ELR (cell line): Measurements from ENCODE around the gene CCDC188.

Experiments
- DNase-seq: peaks from one replicate; pipeline ENCODE4 v3.0.0-alpha.2; 2015; ENCODE audit warnings: low read depth

Gene CCDC188

DNA sequence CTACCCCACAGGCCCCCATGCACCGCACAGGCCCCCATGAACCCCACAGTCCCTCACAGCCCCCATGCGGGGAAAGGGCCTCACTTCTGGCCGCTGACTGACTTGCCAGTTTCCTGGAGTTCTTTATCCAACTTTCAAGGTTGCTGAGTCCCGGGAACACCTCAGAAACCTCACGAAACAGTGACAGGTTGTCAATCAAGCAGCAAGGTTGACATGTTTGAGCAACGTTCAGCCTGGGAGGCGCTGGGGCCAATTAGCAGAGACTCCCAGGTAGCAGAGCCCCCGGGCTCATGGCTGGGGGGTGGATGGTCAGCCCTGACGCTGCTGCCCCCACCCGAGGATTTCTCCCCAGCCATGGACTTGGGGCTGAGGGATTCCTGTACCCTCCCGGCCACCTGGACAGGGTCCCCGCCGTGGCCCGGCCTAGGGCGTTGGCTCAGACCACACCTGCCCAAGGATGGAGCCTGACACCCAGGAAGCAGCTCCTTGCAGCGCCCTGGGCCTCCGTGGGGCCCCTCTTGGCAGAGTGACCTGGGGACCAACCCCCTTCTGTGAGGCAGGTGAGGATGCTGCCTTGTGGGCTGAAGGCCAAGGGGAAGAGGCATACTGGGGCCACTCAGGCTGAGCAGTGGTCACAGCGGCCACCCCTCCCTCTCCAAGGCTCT is 33.8 kb upstream of the CCDC188 start:
- no peak for DNase-seq

DNA sequence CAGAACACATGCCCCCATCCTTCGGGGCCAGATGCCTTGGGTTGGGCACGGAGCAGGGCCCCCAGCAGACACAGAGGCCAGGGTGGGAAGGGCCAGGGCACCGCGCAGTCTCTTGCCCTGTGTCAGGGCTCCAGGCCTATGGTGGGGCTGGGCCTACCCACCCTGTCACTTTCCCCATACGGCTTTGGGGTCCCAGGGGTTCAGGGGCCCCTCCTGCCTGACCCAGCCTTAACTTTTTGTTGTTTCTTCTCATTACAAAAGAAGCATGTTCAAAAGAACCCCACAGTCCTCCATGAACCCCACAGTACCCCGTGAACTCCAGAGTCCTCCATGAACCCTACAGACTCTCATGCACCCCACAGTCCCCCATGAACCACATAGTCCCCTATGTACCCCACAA is 33.0 kb upstream of the CCDC188 start:
- DNase-seq = no peak

DNA sequence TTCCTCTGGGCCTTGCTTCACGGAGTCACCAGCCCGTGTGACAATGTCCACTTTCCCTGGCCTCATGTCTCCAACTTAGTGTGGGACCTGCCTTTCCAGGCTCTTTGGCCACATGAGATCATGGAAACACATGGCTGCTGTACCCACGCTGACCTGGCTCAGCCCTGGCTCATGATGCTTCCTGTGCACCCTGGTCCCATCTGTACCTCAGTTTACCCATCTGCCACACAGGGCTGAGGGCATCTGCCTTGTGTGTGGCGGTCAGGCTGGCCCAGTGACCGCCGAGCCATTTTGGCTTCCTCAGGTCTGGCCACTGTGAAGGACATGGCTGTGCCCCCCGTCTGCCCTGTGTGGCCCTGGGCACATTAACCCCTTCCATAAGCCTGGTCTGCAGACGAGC is 32.2 kb upstream of the CCDC188 start:
- DNase-seq = no peak

DNA sequence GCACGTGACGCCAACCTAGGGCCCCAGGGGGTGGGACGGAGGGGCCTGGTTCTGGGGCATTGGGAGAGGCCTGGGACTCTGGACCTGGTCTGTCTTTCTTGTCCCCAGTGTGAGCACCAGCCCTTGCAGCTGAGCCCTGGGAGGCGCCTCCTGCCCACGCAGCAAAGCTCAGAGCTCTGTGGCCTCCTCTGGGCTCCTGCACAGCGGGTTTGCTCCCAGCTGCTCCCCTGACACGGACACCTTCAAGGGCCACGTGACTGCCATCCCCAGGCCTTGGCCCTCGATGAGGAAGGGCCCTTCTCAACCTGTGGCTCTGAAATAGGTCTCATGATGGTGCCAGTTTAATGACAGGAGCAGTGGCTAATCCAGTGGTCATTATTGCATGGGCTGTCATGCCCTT is 31.5 kb upstream of the CCDC188 start:
- DNase-seq = no peak

DNA sequence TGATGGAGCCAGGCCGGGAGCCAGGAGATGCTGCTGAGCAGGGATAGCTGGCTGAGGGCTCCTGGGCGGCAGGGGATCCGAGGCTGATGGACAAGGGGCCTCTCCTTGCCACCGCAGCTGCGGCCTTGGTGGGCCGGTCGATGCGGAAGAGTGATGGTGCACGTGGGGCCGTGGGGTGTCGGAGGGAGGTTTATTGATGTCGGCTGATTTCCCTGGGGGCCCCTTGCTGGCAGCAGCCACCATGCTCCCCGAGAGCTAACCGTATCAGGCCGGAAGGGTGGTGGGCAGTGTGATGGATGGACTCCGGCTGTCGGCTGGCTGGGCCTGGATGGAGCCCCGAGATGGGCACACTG is 31.0 kb upstream of the CCDC188 start:
- DNase-seq = no peak

DNA sequence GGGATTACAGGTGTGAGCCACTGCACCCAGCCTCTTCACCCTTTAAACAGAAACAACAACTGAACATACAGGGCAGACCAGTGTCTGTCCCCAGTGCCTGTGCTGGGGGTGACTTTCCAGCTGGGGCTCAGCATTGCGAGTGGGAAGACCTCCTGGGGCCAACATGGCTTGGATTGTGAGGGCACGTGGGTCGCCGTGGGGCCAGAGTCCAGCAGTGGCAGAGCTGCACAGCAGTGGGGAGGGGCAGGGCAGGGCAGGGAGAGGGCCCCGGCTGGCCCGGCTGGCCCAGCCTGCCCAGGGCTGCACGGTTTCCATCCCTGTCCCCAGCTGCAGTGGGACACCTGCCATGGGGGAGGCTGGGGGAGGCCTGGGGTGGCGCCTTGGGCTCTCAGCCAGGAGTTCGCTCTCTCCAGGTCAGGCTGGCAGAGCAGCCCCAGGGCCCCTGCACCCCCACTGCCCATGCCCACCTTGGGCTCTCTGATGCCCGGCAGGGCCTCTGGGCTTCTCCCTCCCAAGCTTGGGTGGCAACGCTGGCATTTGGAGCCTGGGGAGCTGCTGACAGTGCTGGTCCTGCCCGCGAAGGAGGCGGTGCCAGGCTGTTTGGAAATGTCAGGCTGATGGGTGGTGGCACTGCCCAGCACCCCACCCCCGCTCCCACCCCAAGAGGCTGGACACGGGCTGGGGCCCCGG is 30.5 kb upstream of the CCDC188 start:
- DNase-seq = no peak

DNA sequence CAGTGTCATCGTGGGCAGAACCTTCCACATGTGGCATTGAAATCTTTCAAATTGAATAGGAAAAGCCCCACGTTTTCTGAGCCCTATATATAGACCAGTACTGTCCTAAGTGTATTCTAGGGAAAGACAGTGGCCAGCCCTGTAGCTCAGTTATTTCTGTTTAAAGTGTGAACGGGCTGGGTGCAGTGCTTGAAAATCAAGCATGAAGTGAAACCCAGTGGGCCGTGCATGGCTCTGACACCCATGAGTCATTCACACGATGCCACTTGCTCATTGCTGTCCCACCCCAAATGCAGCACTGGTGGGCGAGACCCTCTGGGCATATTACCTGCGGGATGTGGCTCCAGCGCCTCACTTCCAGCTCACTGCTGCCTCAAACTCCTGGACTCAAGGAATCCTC is 29.8 kb upstream of the CCDC188 start:
- DNase-seq = no peak

DNA sequence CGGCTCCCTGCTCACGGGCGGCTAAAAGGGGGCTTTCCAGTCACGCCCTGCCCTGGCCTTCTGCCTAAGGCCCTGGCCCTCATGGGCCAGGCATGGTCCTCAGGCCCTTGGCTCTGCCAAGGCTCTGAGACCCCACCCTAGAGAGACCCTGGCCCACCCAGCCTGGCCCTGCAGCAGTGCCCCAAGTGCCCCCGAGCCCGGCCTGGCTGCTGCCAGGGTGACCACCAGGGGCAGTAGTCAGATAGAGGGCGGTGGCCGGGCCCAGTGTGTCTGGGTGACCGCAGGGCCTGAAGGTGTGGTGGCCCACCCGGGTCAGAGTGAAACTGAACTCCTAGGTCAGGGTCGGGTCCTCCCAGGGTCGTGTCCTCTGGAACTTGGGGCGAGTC is 29.4 kb upstream of the CCDC188 start:
- no peak for DNase-seq

DNA sequence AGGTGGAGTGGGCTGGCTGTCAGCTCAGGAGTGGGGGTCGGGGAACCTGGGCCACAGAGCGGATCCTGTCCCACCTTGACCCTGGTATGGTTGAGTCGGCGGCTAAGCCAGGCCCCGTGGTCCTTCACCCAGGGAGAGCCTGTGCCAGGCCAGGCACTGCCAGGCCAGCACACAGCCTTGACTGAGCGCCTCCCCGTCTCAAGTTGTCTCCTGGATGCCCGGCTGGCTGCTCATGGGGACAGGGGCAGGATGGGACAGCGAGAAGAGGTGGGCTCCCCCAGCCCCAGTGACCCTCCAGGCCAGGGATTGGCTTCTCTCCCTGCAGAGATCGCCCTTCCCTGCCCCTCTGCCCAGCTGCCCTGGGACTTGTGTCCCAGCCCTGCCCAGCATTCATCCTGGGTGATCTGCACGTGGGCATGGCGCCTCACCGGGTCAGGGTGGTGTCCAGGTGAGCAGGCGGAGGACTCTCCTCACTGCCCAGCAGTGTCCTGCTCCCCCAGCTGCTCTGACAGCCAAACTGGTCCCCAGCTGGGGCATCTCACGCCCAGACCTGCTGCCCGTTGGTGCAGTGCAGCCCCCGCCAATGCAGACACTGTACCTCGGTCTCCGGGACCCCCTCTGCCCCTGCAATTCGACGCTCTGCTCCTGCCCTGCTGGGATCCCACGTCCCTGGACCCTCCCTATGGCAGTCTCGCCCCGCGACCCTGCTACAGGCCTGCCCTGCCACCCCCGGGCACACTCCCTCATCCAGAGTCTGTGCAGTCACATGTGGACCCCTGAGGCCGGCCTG is 28.8 kb upstream of the CCDC188 start:
- no peak for DNase-seq

DNA sequence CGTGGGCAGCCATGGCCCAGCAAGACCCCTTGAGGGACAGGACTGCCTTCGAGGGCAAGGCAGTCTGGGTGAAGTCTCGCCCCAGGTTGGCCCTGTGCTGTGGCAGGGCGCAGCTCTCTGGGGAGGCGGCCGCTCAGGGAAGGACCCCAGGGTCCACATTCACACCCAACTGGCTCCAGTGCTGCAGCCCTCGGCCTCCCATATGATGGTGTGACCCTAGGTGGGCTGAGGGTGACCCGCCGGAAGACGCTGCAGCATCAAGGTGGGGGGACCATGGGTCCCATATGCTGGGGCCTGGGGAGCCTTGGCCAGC is 28.0 kb upstream of the CCDC188 start:
- no peak for DNase-seq

DNA sequence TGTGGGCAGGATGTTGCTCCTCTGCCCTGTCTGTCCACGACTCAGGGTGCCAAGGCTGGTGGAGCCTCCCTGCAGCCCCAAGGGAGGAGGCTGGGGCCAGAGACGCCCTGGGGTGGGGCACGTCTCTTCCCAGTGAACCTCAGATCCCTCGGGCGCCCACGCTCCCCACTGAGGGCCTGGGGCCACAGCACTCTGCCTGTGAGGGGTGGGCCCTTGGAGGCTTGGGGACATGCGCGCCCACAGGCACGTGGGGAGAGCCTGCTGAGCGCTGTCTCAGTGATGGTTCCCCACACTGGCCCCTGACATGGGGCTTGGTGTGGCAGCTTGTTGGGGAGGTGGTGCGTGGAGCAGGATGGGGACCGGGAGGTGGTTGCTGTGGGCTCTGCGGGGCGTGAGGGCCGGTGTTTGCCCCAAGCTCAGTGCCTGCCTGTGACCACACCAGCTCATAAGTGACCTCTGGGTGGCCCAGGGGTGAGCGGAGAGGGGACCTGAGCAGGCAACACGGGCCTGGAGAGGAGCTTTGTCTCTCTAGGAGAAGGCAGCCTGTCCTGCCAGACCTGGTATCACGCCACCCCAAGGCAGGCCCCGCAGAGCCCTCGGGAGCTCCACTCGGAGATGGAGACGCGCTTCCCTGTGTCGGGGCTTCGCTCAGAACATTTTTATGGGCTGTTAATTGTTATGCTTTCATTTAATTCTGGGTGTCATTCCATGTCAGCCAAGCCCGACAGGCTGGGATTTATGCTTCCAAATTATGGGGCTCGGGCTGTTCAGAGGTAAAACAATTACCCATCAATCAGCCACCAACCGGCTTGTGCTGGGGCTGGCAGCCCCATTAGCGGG is 27.4 kb upstream of the CCDC188 start:
- DNase-seq = no peak

DNA sequence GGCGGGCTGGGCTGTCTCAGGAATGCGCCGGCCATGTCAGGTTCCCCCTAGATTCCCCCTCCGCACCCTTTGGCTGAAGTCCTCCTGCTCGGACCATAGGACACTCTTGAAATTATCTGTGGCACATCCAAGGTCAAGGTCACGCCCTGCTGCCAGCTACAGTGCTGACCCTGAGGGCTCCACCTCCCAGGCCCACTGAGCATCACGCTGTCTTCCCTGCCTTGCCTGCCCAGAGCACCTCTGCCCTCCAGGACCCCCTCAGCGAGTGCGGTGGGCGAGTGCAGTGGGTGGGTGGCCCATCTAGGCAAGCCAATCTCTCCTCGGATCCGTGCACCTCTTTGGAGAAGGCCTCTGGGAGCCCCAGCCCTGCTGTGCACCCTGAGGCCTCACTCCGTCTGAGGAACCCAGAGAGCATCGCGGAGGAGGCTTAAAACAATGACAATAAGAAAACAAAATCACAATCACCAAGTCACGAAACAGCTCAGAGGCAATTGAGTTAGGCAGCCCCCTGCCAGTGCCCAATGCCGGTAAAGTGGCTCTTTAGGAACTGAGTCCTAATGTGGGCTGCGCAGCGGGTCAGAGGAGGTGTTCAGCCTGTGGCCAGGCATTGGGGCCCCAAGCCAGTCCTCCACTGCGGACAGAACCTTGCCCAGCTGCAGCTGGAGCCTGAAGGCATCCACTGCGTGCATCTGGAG is 26.5 kb upstream of the CCDC188 start:
- DNase-seq = no peak

DNA sequence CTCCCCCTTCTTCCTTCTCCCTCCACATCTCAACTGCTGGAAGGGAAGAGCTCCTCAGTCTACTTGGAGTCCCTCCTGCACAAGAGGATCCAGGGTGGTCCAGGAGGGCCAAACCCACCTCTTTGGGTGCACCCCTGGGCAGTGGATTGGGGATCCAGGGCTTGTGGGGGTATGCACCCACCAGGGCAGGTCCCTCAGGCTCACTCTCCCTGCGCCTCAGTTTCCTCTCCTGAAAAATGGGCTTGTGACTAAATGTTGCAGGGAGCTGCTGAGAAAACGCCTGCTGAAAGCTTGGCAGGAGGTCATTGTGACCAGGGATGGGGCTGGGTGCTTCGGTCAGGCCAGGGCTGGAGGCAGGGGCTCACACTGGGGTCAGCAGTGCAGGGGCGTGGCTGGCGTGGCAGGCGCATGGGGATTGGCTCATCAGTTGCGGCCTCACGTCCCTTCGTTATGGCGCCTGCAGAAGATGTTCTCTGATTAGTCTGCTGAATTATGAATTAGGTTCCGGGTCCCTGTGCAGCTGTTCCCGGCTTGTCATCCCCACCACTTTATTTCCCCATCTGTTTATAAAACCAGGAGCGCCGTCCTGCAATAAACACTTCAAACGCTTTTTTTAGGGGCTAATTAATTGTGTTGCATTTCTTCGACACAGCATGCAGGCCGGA is 25.7 kb upstream of the CCDC188 start:
- DNase-seq = no peak

DNA sequence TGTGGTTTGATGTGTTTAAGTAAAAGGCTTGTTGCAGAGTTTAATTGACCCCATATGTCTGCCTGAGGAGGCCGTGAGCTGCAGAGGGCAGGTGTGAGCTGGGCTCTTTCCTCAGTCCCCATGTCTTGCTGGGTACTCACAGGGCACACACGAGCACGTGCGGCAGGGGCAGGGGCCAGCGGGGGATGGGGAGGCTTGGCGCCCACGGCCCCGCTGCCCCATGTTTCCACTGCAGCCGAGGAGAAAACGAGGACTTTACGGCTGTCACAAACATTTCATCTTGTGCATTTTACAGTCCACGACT is 24.7 kb upstream of the CCDC188 start:
- DNase-seq = no peak

DNA sequence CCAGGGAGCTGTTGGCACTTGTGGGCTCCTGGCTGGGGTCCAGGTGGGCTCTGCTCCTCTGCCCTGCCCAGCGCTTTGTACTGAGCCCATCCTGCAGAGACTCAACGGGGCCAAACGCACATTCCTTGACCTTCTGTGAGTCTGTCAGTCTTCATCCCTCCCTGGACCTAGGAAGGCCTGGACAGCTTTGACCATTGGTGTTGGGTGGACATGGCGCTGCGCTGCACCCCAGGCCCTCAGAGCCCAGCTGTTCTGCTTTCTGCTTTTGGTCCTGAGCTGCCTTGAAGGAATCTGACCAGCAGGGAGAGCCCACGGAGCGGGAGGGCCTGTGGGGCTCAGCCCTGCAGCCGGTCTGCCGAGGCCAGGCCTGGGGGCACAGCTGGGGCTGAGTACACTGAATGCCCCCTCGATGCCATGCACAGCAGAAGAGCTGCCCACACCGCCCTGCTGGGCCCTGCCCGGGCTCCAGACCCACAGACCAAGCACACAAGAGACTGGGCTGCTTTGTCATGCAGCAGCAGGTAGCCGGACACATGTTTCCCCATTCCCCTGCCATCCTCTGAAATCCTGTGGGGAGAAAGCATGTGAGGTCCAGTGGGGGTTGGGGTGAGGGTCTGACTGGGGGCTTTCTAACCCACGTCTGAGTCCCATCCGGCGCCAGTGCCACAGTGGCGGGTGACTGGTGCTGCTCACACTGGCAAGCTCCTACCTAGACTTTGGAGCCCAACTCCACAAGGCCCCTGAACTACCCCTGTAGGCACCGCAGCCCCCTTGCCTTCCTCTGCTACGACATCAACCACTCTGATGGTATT is 24.1 kb upstream of the CCDC188 start:
- peak; percentile 37 for DNase-seq

DNA sequence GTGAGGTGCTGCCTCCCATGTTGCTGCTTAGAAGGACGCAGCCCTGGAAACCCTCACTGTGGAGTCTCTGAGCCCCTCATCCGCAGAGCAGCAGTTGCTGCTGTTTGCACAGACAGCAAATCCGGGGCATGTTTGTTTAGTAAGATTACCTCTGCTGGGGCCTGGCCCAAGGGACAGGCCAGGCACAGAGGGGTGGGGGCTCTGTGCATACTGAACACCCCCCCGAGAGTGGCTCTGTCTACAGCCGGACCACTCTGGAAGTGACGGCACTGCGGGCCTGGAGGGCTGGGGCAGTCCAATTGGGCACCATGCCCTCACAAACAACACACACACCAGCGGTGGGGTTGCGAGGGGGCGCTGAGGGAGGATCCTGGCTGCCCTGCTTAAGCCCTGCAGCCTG is 22.9 kb upstream of the CCDC188 start:
- DNase-seq = no peak

DNA sequence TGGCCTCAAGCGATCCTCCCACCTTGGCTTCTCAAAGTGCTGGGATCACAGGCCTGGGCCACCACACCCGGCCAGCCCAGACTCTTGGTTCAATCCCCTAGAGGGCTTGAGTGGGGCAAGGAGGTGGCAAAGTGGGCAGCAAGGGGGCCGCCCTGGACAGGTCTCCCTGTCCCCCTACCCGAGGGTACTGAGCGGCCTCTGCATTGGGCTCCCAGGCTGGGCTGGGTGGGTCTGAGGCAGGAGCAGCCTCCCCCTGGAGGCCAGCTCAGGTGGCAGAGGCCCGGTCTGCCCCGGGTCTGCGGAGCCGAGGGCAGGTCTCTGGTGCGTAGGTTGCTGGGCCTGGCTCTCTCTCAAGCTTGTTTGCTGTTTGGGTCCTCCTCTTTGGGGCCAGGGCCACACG is 22.4 kb upstream of the CCDC188 start:
- DNase-seq = no peak

DNA sequence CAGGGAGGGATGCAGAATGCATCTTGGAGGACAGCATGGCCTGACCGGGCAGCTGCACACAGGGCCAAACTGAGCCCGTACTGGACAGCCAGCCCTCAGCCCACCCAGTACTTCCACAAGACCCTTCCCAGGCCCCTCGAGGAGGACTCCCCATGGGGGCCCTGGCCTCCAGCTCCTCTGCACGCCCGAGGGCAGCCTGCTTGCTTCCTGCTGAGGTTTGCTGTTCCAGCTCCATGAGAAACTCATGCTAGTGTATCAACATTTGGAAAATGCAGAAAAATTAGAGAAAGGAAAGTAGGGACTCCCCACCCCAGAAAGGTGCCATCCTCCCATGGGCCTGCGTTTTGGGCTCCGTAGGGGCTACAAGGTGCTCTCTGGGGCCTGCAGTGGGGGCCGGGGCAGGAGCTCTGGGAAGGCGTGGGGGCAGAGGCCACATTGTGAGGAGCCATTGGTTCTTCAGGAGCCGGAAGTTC is 21.3 kb upstream of the CCDC188 start:
- no peak for DNase-seq

DNA sequence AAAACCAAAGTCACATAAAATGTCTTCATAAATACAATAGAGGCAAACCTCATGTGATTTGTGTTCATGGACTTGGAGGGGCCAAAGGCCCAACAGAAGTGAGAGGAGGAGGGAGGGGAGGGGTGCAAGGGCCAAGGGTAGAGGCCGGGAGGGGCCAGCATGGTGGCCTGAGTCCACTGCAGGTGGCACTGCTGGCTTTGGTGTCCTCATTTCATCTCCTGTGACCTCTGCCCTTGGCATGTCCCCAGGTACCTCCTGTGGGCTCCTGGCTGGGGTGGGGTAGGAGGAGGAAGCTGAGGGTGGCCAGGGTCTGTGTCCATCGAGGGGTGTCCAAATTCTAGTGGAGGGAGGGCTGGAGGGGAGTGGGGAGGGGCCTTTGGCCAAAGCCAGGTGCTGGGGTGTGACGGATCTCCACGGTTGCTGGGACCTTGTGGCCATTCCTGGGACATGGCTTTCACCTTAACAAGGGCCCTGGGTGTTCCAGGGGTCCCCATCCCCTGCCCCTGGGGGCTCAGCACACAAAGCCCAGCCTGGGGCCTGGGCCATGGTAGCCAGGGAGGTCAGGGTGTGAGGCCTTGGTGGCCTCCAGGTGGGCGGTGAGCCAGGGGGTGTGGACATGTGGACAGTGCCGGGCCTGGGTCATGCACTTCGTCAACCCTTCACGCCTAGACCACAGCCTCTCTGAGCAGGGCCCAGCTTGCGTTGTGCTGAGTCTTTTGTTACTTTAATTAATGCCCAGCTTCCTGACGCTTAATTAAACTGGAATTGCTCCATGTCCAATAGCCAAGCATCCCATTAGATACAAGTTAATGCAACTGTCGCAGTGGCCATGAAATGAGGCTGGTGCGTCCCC is 20.7 kb upstream of the CCDC188 start:
- no peak for DNase-seq

DNA sequence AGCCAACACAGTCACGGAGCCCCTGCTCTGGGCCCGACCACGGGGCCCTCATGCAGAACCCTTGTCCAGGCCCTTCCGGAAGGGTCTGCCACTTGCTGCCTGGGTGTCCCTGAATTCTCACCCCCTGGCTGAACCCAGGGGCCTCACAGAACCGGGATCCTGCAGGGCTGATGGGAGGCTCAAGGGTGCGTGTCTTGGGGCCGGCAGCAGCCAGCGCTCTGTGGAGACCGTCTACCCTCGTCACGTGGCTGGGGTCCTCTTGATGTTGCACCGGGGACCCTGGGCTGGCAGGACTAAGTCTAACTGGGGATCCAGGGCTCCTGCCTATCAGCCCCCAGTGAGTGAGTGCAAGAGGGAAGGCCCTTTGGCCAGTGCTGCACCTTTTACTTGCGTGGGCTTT is 19.3 kb upstream of the CCDC188 start:
- DNase-seq = no peak
